B cell (primary cell): Measurements from ENCODE around the gene SDK1.

ENCODE experiments used
- EZH2 ChIP-seq: IDR thresholded peaks from 2 replicates; pipeline ENCODE4 v1.6.1; 2012; ENCODE audit warnings: borderline replicate concordance, low read depth, mild to moderate bottlenecking, moderate library complexity, low read length; ENCODE audit not compliant: insufficient read depth, poor library complexity, severe bottlenecking
- TF ChIP-seq, protein P1 (sequence below): fragments of 200-600 bp; IDR thresholded peaks from one replicate; pipeline ENCODE4 v1.8.0; 2022; ENCODE audit warnings: antibody characterized with exemption, mild to moderate bottlenecking

DNA sequence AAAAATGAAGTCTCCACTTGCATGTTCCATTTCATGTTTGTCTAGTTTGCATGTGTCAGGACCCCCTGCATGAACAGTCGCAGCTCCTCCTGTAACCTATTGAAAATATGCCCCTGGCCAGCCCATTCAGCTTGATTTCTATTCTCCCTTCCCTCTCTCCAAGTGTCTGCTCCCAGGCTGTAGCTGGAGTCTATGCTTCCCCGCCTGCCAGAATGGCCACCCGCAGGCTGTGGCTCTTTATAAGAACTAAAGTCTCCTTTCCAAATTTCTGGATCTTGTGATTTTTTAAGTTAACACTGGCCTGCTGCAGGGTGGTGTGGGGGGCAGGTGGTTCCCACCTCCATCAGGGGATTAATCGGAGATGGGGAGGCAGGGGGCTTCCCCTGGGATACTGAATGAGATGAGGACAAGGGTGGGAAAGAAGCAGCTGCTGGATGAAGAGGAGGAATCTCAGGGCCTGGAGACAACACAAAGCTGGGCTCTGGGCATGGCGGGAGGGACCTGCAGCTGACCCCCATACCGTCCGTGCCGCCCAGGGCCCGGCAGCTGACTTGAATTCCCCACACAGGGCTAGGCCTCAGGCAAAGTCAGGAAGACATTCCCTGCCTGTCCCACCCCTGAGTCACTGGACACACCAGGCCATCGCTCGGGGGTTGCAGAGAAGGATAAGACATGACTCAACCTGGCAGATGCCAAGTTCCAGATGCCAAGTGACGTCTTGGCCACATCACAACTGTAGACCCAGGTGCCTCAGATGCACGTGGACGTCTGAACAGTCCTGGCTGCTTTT is 981.6 kb downstream of the SDK1 start:
- TF ChIP-seq, protein P1, sequence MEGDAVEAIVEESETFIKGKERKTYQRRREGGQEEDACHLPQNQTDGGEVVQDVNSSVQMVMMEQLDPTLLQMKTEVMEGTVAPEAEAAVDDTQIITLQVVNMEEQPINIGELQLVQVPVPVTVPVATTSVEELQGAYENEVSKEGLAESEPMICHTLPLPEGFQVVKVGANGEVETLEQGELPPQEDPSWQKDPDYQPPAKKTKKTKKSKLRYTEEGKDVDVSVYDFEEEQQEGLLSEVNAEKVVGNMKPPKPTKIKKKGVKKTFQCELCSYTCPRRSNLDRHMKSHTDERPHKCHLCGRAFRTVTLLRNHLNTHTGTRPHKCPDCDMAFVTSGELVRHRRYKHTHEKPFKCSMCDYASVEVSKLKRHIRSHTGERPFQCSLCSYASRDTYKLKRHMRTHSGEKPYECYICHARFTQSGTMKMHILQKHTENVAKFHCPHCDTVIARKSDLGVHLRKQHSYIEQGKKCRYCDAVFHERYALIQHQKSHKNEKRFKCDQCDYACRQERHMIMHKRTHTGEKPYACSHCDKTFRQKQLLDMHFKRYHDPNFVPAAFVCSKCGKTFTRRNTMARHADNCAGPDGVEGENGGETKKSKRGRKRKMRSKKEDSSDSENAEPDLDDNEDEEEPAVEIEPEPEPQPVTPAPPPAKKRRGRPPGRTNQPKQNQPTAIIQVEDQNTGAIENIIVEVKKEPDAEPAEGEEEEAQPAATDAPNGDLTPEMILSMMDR: no peak
- no peak for TF ChIP-seq EZH2
